Muscle layer of colon (tissue), 2 donors: ENCODE measurements around the gene ARMC6.
A peak's percentile ranks its signal among the peaks of the same experiment; 100 is the strongest.
"Not testable (repeated sequence)": the region's sequence is repeated elsewhere in the genome, so short reads cannot be mapped to it uniquely, and the experiment has no call there.

Source experiments
- H3K27ac ChIP-seq: one replicate; pipeline ENCODE4 v1.7.0; 2013; ENCODE audit warnings: low read depth, mild to moderate bottlenecking, low read length, moderate library complexity
- H3K27me3 ChIP-seq, 2 donors: one replicate each; pipeline ENCODE4 v1.7.0; 2013; ENCODE audit warnings: low read length in 2 of 2, mild to moderate bottlenecking in 2 of 2; ENCODE audit not compliant: insufficient read depth in 2 of 2, control insufficient read depth in 1 of 2
- H3K36me3 ChIP-seq: one replicate; pipeline ENCODE4 v1.7.0; 2013; ENCODE audit warnings: mild to moderate bottlenecking, low read length; ENCODE audit not compliant: insufficient read depth
- H3K4me1 ChIP-seq: one replicate; pipeline ENCODE4 v1.7.0; 2013; ENCODE audit warnings: mild to moderate bottlenecking, low read length; ENCODE audit not compliant: insufficient read depth
- H3K4me3 ChIP-seq, 2 donors: one replicate each; pipeline ENCODE4 v1.7.0; 2013; ENCODE audit warnings: low read length in 2 of 2, low read depth in 1 of 2, mild to moderate bottlenecking in 1 of 2, moderate library complexity in 1 of 2
- H3K9ac ChIP-seq: one replicate; pipeline ENCODE4 v1.7.0; 2013; ENCODE audit warnings: low read length
- H3K9me3 ChIP-seq: one replicate; pipeline ENCODE4 v1.7.0; 2013; ENCODE audit warnings: mild to moderate bottlenecking, low read length
- donor health status: abdominal sarcoma.
- donor health status: Adenocarcinoma of cecum.

ARMC6 gene

GRCh38 chr19:19103167-19103566, 69.8 kb downstream of the ARMC6 start:
- H3K4me3 ChIP-seq, result no peak overlapping the region
- no peaks in the 10 kb centered on the region for H3K4me1 ChIP-seq
- H3K9ac ChIP-seq, result no peak overlapping the region
- no peak overlapping the region for H3K27ac ChIP-seq
- no peaks in the 10 kb centered on the region for H3K27me3 ChIP-seq
- peaks cover 14% of the 10 kb centered on the region for H3K36me3 ChIP-seq
- H3K9me3 ChIP-seq, result no peaks in the 10 kb centered on the region

- no peaks in the 10 kb centered on the region for H3K9me3 ChIP-seq
- no peaks in the 10 kb centered on the region for H3K27me3 ChIP-seq
- H3K36me3 ChIP-seq, result peaks cover 3% of the 10 kb centered on the region
- H3K27ac ChIP-seq, result no peak overlapping the region
- peak overlapping the region; percentile 7 to 43 for H3K4me3 ChIP-seq
- peak overlapping the region; percentile 27 for H3K9ac ChIP-seq
- no peaks in the 10 kb centered on the region for H3K4me1 ChIP-seq
Observed at GRCh38 chr19:19105365-19106055, 72.1 kb downstream of the ARMC6 start.

GRCh38 chr19:19106056-19106551, 72.7 kb downstream of the ARMC6 start:
- peak overlapping the region; percentile 7 to 43 for H3K4me3 ChIP-seq
- H3K9ac ChIP-seq, result peak overlapping the region; percentile 27
- no peaks in the 10 kb centered on the region for H3K36me3 ChIP-seq
- no peaks in the 10 kb centered on the region for H3K4me1 ChIP-seq
- H3K9me3 ChIP-seq, result no peaks in the 10 kb centered on the region
- no peak overlapping the region for H3K27ac ChIP-seq
- no peaks in the 10 kb centered on the region for H3K27me3 ChIP-seq

GRCh38 chr19:19106938-19107337, 73.5 kb downstream of the ARMC6 start:
- not testable (repeated sequence) for H3K36me3 ChIP-seq, H3K9ac ChIP-seq, H3K4me3 ChIP-seq, H3K27me3 ChIP-seq, H3K4me1 ChIP-seq, H3K9me3 ChIP-seq, H3K27ac ChIP-seq

GRCh38 chr19:19107654-19108053, 74.3 kb downstream of the ARMC6 start:
- no peaks in the 10 kb centered on the region for H3K4me1 ChIP-seq
- H3K27me3 ChIP-seq, result no peaks in the 10 kb centered on the region

More at GRCh38 chr19:19107654-19108053, 74.3 kb downstream of the ARMC6 start:
- Histone ChIP-seq H3K27ac (no peak overlapping the region), H3K4me3 (no peak overlapping the region), H3K9me3 (no peaks in the 10 kb centered on the region), H3K9ac (no peak overlapping the region), H3K36me3 (no peaks in the 10 kb centered on the region)
